Stimulated activated CD4-positive, alpha-beta T cell treated with anti-CD3 and anti-CD28 coated beads, Interleukin-12 subunit alpha, Interleukin-12 subunit beta, amount 100 ng/mL, for 4 hours (primary cell): ENCODE data around the gene PLD3.
A peak's percentile ranks its signal among the peaks of the same experiment; 100 is the strongest.
"Not testable (repeated sequence)": the region's sequence is repeated elsewhere in the genome, so short reads cannot be mapped to it uniquely, and the experiment has no call there.

Source experiments
- DNase-seq: peaks from one replicate; pipeline ENCODE4 v3.0.0-alpha.2; 2020

Gene PLD3

DNA sequence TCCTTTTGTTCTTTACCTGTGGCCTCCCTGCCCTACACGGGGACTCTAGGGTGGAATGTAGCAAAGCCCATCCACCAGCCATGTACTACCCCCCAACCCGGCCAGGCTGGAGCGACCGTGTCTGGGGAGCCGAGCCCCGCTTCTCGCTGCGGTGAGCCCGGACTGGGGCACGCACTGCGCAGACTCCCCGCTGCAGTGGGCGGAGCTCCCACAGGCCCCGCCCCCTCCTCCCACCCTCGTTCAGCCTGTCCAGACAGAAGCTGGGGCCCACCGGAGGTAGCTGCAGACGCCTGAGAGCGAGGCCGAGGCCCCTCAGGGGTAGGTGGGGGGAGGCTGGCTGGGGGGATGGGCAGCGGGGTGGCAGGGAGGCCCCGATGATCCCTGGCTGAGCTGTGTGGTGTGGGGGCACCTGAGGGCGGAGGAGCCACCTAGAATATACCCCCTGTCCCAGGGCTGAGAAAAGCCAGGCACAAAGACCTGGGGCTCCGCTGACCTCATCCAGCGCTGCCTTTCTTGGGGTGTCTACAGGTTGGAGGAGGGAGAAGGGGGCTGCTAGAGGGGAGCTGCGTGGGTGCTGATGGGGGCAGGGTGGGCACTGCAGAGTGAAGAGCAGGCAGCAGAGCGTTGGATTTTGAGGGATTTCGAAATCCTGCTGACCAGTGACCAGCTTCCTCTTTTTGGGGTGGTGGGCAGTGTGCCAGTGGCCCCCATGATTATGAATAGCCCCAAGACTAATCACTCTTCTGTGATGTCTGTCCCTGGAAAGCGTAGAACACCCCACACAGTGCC lies 17.3 kb downstream of the PLD3 start:
- peak; percentile 57 for DNase-seq

DNA sequence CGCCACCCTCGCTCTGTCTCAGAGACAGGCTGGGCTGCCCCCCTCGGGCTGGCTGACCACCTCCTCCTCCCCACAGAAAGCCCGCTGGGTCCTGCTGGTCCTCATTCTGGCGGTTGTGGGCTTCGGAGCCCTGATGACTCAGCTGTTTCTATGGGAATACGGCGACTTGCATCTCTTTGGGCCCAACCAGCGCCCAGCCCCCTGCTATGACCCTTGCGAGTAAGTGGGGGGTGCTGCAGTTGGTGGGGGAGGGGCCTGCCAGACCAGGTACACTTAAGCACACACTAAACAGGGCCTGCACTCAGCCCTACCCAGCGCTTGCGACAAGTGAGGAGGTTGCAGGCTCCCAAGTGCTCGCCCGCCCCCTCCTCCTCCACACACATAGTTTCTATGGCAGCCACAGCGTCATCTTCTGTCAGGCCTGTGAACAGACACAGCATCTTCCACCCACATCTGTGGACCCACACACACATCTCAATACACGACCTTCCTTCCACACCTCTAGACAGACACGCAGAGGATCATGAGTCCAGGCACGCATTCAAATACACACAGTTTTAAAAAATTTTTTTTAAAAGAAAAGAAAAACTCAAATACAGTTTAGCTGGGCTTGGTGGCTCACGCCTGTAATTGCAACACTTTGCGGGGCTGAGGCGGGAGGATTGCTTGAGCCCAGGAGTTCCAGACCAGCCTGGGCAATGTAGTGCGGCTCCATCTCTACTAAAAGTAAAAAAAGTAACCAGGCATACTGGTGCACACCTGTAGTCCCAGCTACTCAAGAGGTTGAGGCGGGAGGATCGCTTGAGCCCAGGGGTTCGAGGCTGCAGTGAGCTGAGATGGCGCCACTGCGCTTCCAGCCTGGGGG lies 18.4 kb downstream of the PLD3 start:
- no peak for DNase-seq

DNA sequence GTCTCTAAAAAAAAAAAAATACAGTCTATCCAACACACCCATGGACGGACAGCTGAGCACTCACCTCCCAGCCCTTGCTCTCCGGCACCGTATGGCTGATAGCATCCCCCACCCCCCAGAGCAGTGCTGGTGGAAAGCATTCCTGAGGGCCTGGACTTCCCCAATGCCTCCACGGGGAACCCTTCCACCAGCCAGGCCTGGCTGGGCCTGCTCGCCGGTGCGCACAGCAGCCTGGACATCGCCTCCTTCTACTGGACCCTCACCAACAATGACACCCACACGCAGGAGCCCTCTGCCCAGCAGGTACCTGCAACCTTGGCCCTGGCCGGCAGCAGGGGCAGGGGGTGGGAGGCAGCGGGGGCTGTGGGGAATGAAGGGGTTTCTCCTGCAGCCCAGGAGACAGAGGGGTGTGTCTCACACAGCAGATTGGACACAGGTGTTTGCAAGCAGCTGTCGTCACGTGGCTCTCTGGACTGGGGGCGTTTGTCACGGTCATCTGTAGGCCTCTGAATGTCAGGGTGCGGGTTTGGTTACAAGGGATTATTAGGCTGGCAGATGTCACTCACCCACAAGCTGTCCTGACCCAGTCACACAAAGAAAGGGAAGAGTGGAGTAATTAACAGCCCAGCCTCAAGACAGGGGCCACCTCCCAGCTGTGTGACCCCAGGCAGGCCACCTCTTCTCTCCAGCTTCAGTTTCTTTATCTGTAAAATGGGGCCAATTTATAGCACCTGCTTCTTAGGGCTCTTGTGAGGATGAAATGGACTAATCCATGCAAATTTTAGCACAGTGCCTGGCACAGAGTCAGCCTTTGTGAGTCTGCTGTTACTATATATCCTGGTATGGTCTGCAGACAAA lies 19.3 kb downstream of the PLD3 start:
- DNase-seq, result no peak

DNA sequence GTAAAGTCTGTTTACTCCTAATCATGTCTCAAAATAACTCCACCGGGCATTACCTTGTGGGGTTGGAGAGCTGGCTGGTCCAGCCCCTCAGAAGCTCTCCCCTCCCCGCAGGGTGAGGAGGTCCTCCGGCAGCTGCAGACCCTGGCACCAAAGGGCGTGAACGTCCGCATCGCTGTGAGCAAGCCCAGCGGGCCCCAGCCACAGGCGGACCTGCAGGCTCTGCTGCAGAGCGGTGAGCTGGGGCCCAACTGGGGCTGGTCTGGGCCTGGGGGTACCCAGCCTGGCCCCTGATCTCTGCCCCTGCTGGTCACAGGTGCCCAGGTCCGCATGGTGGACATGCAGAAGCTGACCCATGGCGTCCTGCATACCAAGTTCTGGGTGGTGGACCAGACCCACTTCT lies 21.3 kb downstream of the PLD3 start:
- no peak for DNase-seq

DNA sequence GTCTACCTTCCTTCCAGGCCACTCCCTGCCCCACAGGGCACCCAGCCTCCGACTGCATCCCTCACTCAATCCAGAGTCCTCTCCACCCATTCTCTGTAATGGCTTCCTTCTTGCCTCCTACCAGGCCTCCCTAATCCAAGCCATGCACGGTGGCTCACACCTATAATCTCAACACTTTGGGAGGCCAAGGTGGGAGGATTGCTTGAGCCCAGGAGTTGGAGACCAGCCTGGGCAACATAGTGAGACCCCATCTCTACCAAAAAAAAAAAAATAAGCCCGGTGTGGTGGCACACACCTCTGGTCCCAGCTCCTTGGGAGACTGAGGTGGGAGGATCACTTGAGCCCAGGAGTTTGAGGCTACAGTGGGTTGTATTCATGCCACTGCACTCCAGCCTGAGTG lies 21.8 kb downstream of the PLD3 start:
- not testable (repeated sequence) for DNase-seq

DNA sequence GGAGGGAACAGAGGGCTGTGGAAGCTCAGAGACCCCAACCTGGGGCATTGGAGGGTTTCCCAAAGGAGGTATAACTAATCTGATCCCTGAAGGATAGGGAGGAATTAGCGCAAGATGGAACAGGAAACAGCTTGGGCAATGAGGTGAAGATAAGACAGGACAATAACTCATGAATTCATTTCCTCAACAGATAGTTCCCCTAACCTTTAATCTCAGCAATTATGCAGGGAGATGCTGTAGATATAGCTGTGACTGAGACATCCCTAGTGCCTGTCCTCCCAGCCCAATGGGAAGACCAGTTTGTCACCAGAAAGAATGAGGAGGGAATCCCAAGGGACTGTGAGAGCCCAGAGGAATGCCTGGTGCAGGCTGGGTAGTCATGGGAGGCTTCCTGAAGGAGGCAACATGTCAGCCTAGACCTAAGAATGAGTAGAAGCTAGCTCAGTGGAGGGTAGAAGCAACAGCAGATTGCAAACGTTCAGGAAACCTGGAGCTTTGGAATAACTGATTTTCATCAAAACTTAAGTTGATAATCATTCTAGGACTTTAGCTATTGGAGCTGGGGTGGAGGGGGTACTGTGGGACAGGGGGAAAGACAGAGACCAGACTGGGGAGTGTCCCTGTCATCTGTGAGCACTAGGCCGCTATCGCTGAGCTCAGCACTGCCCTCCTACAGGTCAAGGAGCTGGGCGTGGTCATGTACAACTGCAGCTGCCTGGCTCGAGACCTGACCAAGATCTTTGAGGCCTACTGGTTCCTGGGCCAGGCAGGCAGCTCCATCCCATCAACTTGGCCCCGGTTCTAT lies 22.7 kb downstream of the PLD3 start:
- DNase-seq, result no peak

DNA sequence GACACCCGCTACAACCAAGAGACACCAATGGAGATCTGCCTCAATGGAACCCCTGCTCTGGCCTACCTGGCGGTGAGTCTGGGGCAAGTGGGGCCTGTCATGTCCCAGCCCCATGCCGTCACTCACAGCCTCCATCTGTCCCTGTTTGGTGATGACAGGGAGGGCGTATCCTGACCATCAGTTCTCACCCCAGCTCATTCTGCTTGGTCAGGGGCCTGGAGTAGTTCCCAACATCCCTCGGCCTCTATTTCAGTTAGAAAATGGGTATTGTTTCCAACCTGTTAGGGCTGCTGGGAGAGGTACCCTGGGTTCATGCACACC lies 23.3 kb downstream of the PLD3 start:
- no peak for DNase-seq

DNA sequence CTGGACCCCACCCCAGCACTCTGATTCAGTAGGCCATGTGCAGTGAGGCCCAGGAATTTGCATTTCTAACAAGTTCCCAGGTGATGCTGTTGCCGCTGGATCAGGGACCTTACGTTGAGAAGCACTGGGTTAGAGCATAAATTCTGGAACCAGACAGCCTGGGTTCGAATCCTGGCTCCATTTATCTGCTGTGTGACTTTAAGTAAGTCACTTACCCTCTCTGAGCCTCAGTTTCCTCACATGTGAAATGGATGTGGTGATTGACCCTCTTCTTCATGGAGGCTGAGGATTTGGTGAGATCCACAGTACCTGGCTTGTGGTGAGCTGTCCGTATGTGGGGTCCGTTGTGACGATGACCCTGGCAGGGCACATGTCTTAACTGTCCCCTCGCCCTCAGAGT lies 25.6 kb downstream of the PLD3 start:
- DNase-seq, result no peak

DNA sequence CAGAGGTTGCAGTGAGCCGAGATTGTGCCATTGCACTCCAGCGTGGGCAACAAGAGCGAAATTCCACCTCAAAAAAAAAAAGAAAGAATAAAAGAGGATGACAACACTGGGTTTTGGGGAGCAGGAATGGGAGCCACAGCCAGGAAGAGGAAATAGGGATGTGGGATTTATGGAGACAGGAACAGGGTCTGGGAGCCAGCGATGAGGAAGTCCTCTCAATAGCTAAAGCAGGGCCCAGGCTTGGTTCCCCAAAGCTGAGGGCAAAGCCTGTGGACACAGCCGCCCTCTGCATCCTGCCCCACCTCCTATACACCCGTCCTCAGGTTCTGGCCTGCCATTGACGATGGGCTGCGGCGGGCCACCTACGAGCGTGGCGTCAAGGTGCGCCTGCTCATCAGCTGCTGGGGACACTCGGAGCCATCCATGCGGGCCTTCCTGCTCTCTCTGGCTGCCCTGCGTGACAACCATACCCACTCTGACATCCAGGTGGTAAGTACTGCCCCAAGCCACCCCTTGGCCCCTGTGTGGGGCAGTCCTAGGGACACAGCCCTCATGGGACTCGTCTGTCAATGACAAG lies 27.9 kb downstream of the PLD3 start:
- no peak for DNase-seq

DNA sequence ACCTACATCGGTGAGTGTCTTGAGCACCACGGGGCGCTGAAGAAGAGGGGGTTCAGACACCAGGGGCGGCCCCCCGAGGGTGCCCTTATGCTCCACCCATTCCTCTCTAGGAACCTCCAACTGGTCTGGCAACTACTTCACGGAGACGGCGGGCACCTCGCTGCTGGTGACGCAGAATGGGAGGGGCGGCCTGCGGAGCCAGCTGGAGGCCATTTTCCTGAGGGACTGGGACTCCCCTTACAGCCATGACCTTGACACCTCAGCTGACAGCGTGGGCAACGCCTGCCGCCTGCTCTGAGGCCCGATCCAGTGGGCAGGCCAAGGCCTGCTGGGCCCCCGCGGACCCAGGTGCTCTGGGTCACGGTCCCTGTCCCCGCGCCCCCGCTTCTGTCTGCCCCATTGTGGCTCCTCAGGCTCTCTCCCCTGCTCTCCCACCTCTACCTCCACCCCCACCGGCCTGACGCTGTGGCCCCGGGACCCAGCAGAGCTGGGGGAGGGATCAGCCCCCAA lies 29.4 kb downstream of the PLD3 start:
- no peak for DNase-seq

DNA sequence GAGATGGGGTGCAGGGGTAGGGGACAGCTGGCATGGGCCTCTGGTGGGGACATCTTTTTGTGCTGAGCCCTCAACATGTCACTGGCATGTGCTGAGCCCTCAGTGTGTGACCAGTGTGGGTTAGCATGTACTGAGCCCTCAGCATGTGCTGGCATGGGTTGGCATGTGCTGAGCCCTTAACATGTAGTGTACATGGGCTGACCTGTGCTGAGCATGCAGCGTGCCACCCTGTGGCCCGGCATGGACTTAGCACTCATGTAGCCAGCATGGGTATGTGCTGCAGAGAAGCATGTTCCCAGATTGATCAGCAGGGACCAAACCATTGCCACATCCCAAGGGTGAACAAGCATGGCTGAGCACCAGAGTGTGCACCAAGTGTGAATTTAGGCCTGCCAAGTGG lies 30.0 kb downstream of the PLD3 start:
- DNase-seq, result no peak

DNA sequence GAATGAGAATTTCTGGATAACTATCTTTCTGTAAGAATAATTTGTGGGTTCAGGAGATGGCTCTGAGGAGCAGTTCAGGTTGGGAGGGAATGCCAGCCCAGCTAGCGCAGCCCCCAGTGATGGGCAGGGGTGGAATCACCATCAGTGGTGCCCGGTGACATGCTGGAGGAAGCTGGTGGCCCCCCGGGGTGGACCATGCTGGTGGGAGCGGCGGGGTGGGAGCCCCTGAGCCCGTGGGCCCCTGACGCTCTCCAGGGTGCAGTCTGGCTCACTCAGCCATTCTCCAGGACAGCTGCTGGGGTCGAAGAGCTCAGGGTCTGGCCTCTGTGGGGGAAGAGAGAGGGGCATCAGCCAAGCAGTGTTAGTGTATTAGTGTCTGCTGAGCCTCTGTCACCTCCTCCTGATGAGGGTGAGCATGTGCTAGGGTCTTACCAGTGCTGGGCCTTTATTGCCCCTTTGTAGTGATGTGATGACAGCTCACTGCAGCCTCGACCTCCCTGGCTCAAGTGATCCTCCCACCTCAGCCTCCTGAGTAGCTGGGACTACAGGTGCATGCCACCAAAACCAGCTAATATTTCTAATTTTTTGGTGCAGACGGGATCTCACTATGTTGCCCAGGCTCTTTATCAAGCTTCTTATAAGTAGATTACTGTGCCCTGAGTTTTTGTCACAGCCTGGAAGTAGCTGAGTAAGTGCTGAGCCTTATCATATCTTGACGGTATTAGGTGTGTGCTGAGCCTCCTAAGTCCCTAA lies 31.1 kb downstream of the PLD3 start:
- DNase-seq, result no peak

DNA sequence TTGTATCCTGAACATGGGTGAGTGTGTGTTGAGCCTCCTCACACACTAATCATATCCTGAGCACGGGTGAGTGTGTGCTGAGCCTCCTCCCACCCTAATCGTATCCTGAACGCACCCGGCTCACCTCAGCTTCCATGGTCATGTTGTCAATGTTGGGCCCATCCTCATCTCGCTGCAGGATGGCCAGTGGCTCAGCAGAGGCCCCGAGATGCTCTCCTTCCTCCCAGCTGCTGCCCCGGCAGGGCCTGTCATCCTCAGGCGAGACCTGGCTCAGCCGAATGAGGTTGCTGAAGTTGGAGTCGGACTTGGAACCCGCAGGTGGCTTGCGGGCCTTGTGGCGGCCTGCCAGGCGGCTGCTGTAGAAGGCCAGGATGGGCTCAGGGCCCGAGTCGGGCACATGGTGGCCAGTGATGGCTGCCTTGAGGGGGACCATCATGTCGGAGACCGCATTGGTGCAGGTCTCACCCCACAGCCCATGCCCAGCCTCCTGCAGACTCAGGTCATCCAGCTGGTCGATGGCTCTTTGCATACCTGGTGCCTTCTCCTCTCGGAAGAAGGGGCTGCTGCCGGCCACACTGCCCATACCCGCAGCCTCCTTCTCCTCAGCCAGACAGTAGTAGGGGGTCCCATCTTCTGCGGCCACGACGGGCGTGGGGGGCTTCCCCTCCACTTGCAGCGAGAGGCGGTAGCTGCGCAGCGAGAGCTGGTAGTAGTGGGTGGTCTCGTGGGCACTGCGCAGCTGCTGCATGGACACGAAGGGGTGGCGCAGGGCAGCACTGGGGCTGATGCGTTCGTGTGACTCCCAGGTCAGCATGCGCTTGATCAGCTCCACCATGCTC lies 31.9 kb downstream of the PLD3 start:
- no peak for DNase-seq

DNA sequence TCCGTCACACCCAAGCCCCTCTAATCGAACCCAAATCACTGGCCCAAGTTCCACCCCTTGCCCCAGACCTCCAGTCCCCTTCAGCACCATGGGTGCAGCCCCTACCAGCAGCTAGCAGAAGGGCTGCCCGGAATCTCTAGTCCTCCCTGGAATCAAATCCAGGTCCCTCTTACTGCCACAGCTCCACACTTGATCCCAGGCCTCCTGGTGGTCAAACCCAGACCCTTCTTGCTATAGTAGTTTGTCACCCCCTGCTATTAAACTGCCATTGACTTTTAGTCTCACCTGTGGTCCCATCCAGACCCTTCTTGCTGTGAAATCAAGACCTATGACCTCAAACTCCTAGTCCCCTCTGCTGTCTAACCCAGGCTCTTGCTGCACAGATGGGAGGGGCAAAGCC lies 32.8 kb downstream of the PLD3 start:
- DNase-seq, result no peak

DNA sequence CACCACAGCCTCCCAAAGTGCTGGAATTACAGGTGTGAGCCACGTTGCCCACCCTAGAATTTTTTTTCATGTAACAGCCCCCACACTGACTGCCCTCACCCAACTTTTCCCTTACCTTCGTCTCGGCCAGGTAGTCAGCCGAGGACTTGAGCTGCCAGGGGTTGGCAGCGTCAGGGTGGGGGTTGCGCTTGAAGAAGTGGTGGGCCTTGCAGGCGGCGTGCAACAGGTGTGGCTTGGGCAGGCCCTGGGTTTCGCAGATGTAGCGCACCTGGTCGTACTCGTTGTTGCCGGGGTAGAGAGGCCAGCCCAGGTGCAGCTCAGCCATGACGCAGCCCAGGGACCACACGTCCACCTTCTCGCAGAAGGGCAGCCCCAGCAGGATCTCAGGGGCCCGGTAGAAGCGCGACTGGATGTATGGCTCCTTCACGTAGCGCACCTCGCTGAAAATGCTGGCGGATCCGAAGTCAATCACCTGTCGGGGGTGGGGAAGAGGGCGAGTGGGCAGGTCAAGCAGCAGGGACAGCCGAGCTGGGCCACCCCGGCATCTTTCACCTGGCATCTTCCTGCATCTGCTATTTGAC lies 35.3 kb downstream of the PLD3 start:
- no peak for DNase-seq

DNA sequence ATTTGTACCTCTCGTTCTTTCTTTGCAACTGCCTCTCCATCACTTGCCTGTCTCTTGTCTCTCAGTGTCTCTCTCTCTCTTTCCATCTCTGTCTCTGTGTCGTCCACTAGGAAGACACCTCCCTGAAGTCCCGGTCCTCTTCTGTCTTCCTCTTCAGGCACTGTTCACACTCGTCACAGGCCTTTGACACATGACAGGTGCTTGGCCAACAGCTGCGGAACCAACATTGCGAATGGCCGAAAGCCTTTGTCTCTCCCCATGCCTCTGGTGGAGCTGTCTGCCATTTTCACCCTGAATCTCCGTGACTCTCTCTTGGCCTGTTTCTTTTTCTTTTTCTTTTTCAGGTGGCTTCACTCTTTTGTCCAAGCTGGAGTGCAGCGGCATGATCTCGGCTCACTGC lies 38.7 kb downstream of the PLD3 start:
- DNase-seq, result no peak

DNA sequence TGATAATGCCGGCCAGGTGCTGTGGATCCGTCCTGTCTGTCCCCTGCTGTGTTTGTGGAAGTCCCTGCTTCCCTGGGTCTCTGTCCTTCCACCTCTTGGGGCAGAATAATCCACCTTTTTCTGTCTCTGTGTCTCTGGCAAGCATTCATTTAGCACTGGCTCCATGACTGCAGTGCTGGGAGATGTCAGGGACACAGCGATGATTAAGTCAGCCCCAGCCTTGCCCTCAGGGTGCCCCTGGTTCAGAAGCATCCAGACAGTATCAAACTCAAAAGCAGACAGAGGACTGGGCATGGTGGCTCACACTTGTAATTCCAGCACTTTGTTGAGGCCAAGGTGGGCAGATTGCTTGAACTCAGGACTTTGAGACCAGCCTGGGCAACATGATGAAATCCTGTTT lies 40.0 kb downstream of the PLD3 start:
- no peak for DNase-seq

DNA sequence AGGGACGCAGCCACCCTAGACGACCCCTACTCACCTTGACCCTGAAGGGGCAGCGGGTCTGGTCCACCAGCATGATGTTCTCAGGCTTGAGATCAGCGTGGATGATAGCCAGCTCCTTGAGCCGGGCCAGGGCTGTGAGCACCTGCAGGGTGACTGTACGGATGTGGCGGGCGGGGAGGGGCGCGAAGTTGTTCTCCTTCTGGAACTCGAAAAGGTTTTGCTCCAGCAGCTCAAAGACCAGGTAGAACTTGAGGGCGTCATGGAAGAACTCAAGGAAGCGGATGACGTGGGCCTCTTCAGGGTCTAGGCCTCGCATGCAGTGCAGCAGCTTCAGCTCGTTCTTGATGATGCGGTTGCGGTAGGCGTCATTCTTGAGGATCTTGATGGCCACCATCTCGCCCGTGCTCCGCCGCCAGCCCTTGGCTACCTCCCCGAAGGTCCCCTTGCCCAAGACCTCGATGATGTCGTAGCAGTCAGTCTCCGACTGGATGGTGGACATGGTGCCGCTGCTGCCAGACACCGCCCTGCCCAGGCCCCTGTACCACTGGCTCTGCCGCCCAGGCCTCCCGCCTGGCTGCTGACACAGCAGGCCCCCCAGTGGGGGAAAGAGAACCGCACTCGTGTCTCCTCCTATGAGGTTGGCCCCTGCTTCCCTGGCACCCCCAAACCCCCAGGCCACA lies 41.0 kb downstream of the PLD3 start:
- DNase-seq, result no peak

DNA sequence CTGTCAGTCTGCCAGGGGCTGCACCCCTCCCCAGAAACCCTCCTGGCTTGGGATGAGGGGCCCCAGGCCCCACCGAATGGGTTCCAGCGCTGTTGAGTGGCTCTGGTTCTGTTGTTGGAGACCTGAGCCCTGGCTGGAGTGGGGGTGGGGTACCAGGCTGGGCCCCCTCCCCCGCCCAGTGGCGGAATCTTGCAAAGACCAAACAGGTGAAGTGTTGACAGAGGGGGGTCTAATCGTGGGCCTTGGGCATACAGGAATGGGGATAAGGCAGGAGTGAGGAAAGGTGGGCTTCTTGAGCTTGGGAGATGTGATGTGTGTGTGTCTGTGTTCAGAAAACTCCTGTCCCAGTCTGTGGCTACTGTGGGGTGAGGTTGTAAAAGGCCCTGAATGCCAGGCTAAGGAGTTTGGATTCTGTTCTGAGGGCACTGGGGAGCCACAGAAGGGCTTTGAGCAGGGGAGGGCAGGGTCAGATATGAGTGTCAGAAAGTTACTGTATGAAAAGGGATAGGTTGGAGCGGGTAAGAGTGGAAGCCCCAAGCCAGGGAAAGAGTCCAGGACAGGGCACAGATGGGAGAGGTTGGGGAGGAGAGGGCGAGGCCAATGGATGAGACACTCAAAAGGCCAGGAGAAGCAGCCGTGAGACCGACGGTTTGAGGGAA lies 41.7 kb downstream of the PLD3 start, which contains the start of gene HIPK4:
Gene HIPK4 (minus strand): TSS at position 98 of the 659 bp plus-strand sequence. CDS start 279 bp downstream, outside the sequence.
- no peak for DNase-seq
